Mucosa of stomach (tissue), 1 donor: ENCODE results near the gene ESR2.
"Not testable (repeated sequence)": the region's sequence is repeated elsewhere in the genome, so short reads cannot be mapped to it uniquely, and the experiment has no call there.

Experiments
- H3K27me3 ChIP-seq: one replicate; pipeline ENCODE4 v1.7.0; 2013; ENCODE audit warnings: mild to moderate bottlenecking, low read length; ENCODE audit not compliant: control insufficient read depth, insufficient read depth
- H3K36me3 ChIP-seq: one replicate; pipeline ENCODE4 v1.7.0; 2013; ENCODE audit warnings: low read length; ENCODE audit not compliant: control insufficient read depth, insufficient read depth
- H3K4me1 ChIP-seq: one replicate; pipeline ENCODE4 v1.7.0; 2013; ENCODE audit warnings: mild to moderate bottlenecking, low read length; ENCODE audit not compliant: control insufficient read depth, insufficient read depth
- H3K4me3 ChIP-seq: one replicate; pipeline ENCODE4 v1.7.0; 2013; ENCODE audit warnings: low read length
- H3K9ac ChIP-seq: one replicate; pipeline ENCODE4 v1.7.0; 2013; ENCODE audit warnings: mild to moderate bottlenecking, low read length, moderate library complexity
- H3K9me3 ChIP-seq: one replicate; pipeline ENCODE4 v1.7.0; 2013; ENCODE audit warnings: mild to moderate bottlenecking, low read length, moderate library complexity; ENCODE audit not compliant: control insufficient read depth
- donor health status: Pancreatic carcinoma.

ESR2 gene

GRCh38 chr14:64147126-64147790 lies 146.9 kb downstream of the ESR2 start:
- no peaks in the 10 kb centered on the region for H3K4me1 ChIP-seq
- H3K27me3 ChIP-seq: no peaks in the 10 kb centered on the region
- no peaks in the 10 kb centered on the region for H3K36me3 ChIP-seq
- no peak overlapping the region for H3K9ac ChIP-seq
- no peak overlapping the region for H3K4me3 ChIP-seq
- no peaks in the 10 kb centered on the region for H3K9me3 ChIP-seq

- Histone ChIP-seq H3K4me1 (no peaks in the 10 kb centered on the region), H3K36me3 (peaks cover 8% of the 10 kb centered on the region), H3K27me3 (no peaks in the 10 kb centered on the region), H3K9me3 (no peaks in the 10 kb centered on the region), H3K4me3 (no peak overlapping the region), H3K9ac (no peak overlapping the region)
These were observed 156.4 kb downstream of the ESR2 start for GRCh38 chr14:64137657-64138290.

- Histone ChIP-seq H3K27me3 (no peaks in the 10 kb centered on the region), H3K4me3 (no peak overlapping the region), H3K9me3 (no peaks in the 10 kb centered on the region), H3K9ac (no peak overlapping the region), H3K4me1 (no peaks in the 10 kb centered on the region), H3K36me3 (peaks cover 10% of the 10 kb centered on the region)
These were observed 167.6 kb downstream of the ESR2 start for GRCh38 chr14:64126548-64126947.

- no peak overlapping the region for H3K4me3 ChIP-seq
- no peaks in the 10 kb centered on the region for H3K27me3 ChIP-seq
- H3K36me3 ChIP-seq: peaks cover 10% of the 10 kb centered on the region
- no peaks in the 10 kb centered on the region for H3K4me1 ChIP-seq
- no peak overlapping the region for H3K9ac ChIP-seq
- H3K9me3 ChIP-seq: no peaks in the 10 kb centered on the region
These were observed 168.9 kb downstream of the ESR2 start for GRCh38 chr14:64125270-64125669.

- no peak overlapping the region for H3K9ac ChIP-seq
- no peak overlapping the region for H3K4me3 ChIP-seq
- H3K9me3 ChIP-seq: no peaks in the 10 kb centered on the region
- no peaks in the 10 kb centered on the region for H3K4me1 ChIP-seq
- H3K36me3 ChIP-seq: peaks cover 5% of the 10 kb centered on the region
- H3K27me3 ChIP-seq: no peaks in the 10 kb centered on the region
These were observed 170.8 kb downstream of the ESR2 start for GRCh38 chr14:64123241-64123822.

GRCh38 chr14:64119980-64120379 lies 174.2 kb downstream of the ESR2 start:
- no peak overlapping the region for H3K9ac ChIP-seq
- no peaks in the 10 kb centered on the region for H3K4me1 ChIP-seq
- no peak overlapping the region for H3K4me3 ChIP-seq
- no peaks in the 10 kb centered on the region for H3K9me3 ChIP-seq
- H3K27me3 ChIP-seq: no peaks in the 10 kb centered on the region
- no peaks in the 10 kb centered on the region for H3K36me3 ChIP-seq

- H3K36me3 ChIP-seq: no peaks in the 10 kb centered on the region
- no peaks in the 10 kb centered on the region for H3K4me1 ChIP-seq
- no peak overlapping the region for H3K9ac ChIP-seq
- H3K4me3 ChIP-seq: no peak overlapping the region
- H3K27me3 ChIP-seq: no peaks in the 10 kb centered on the region
- H3K9me3 ChIP-seq: no peaks in the 10 kb centered on the region
These were observed 174.7 kb downstream of the ESR2 start for GRCh38 chr14:64119500-64119899.

GRCh38 chr14:64118892-64119291 lies 175.3 kb downstream of the ESR2 start:
- no peaks in the 10 kb centered on the region for H3K9me3 ChIP-seq
- H3K27me3 ChIP-seq: no peaks in the 10 kb centered on the region
- no peak overlapping the region for H3K9ac ChIP-seq
- no peaks in the 10 kb centered on the region for H3K36me3 ChIP-seq
- no peaks in the 10 kb centered on the region for H3K4me1 ChIP-seq
- H3K4me3 ChIP-seq: no peak overlapping the region

GRCh38 chr14:64118403-64118742 lies 175.8 kb downstream of the ESR2 start:
- not testable (repeated sequence) for H3K4me3 ChIP-seq, H3K4me1 ChIP-seq, H3K27me3 ChIP-seq, H3K36me3 ChIP-seq, H3K9me3 ChIP-seq, H3K9ac ChIP-seq

- Histone ChIP-seq H3K4me1 (peaks cover 6% of the 10 kb centered on the region), H3K4me3 (no peak overlapping the region), H3K9me3 (no peaks in the 10 kb centered on the region), H3K36me3 (no peaks in the 10 kb centered on the region), H3K27me3 (no peaks in the 10 kb centered on the region), H3K9ac (no peak overlapping the region)
These were observed 176.3 kb downstream of the ESR2 start for GRCh38 chr14:64117671-64118402.

GRCh38 chr14:64115401-64115800 lies 178.8 kb downstream of the ESR2 start:
- H3K4me1 ChIP-seq: peaks cover 11% of the 10 kb centered on the region
- H3K9me3 ChIP-seq: no peaks in the 10 kb centered on the region
- no peaks in the 10 kb centered on the region for H3K27me3 ChIP-seq
- no peak overlapping the region for H3K4me3 ChIP-seq
- no peak overlapping the region for H3K9ac ChIP-seq
- H3K36me3 ChIP-seq: no peaks in the 10 kb centered on the region

GRCh38 chr14:64114796-64115195 lies 179.4 kb downstream of the ESR2 start:
- no peak overlapping the region for H3K9ac ChIP-seq
- H3K4me1 ChIP-seq: peaks cover 11% of the 10 kb centered on the region
- H3K27me3 ChIP-seq: no peaks in the 10 kb centered on the region
- H3K4me3 ChIP-seq: no peak overlapping the region
- no peaks in the 10 kb centered on the region for H3K9me3 ChIP-seq
- no peaks in the 10 kb centered on the region for H3K36me3 ChIP-seq
